ENCODE measurements around the gene ENOX1.

Gene ENOX1

DNA sequence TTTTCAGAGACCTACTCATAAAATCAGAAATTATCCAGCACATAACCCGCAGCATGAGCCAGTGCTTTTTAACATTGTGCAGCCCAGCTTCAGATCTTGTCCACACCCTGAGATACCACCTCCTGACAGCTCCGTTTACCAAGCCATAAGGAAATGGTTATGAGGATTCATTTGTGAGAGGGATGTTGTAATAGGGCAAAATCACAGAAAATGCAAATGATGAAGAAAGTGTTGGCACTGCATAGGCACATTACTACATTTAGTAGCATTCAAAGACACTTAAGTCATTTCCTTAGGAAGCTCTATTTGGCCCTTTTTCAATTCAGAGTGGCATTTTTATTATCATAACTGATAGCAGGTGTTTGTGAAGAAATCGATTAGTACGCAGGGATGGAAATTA, 485.9 kb downstream of the ENOX1 start:
- Histone ChIP-seq H3K27me3 (ENCODE audit: control insufficient read depth in 2 of 2, insufficient read depth in 2 of 2, low read length in 2 of 2) (no peaks in the 10 kb centered on the region), H3K9me3 (ENCODE audit: control insufficient read depth in 2 of 2, low read length in 2 of 2) (no peaks in the 10 kb centered on the region), H3K4me1 (ENCODE audit: control insufficient read depth in 2 of 2, insufficient read depth in 2 of 2, low read length in 2 of 2) (no peaks in the 10 kb centered on the region), H3K27ac (ENCODE audit: low read depth in 2 of 2, low read length in 2 of 2) (no peak overlapping the region), H3K4me3 (ENCODE audit: low read length in 2 of 2) (no peak overlapping the region), H3K36me3 (ENCODE audit: control insufficient read depth in 2 of 2, insufficient read depth in 2 of 2, low read length in 2 of 2) (no peaks in the 10 kb centered on the region), H3K9ac (ENCODE audit: low read depth in 1 of 2, low read length in 2 of 2) (no peak overlapping the region)

DNA sequence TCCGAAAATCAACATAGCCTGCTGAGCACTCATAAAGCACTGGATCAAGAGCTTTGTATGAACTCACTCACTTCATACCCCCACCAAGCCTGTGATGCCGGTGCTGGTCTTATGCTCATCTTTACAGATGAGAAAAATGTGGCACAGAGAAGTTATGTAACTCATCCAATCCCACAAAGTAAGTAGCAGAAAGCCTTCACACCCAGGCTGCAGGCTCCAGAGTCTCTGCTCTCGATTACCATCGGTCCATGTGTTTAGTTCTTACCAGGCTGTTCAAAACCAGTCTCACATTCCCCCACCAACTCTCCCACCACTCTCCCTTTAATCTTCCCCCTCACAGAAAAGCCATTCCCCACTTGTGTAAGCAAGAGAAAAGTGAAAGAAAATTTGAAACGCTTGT, 487.4 kb downstream of the ENOX1 start:
- Histone ChIP-seq H3K9me3 (ENCODE audit: control insufficient read depth in 2 of 2, low read length in 2 of 2) (no peaks in the 10 kb centered on the region), H3K9ac (ENCODE audit: low read depth in 1 of 2, low read length in 2 of 2) (no peak overlapping the region), H3K27ac (ENCODE audit: low read depth in 2 of 2, low read length in 2 of 2) (no peak overlapping the region), H3K4me3 (ENCODE audit: low read length in 2 of 2) (no peak overlapping the region), H3K4me1 (ENCODE audit: control insufficient read depth in 2 of 2, insufficient read depth in 2 of 2, low read length in 2 of 2) (no peaks in the 10 kb centered on the region), H3K36me3 (ENCODE audit: control insufficient read depth in 2 of 2, insufficient read depth in 2 of 2, low read length in 2 of 2) (no peaks in the 10 kb centered on the region), H3K27me3 (ENCODE audit: control insufficient read depth in 2 of 2, insufficient read depth in 2 of 2, low read length in 2 of 2) (no peaks in the 10 kb centered on the region)

DNA sequence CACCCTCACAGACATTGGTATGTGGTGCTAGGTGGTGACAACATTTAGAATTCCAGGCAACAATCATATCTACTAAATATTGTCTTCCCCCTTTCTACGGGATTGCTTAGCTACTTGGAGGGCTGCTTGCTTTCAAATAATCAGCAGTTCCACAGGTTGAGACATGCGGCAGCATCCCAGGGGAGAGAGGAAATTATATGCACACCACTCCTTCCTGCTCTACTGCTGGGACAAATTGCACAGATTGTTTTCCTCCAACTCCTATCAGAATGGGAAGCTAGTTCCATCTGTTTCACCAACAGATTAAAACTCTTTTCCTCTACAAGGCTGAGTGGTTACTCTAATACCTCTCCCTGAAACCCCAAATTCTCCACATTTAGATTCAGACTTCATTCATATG, 488.0 kb downstream of the ENOX1 start:
- Histone ChIP-seq H3K27ac (ENCODE audit: low read depth in 2 of 2, low read length in 2 of 2) (no peak overlapping the region), H3K9ac (ENCODE audit: low read depth in 1 of 2, low read length in 2 of 2) (no peak overlapping the region), H3K4me1 (ENCODE audit: control insufficient read depth in 2 of 2, insufficient read depth in 2 of 2, low read length in 2 of 2) (no peaks in the 10 kb centered on the region), H3K4me3 (ENCODE audit: low read length in 2 of 2) (no peak overlapping the region), H3K9me3 (ENCODE audit: control insufficient read depth in 2 of 2, low read length in 2 of 2) (no peaks in the 10 kb centered on the region), H3K27me3 (ENCODE audit: control insufficient read depth in 2 of 2, insufficient read depth in 2 of 2, low read length in 2 of 2) (no peaks in the 10 kb centered on the region), H3K36me3 (ENCODE audit: control insufficient read depth in 2 of 2, insufficient read depth in 2 of 2, low read length in 2 of 2) (no peaks in the 10 kb centered on the region)

DNA sequence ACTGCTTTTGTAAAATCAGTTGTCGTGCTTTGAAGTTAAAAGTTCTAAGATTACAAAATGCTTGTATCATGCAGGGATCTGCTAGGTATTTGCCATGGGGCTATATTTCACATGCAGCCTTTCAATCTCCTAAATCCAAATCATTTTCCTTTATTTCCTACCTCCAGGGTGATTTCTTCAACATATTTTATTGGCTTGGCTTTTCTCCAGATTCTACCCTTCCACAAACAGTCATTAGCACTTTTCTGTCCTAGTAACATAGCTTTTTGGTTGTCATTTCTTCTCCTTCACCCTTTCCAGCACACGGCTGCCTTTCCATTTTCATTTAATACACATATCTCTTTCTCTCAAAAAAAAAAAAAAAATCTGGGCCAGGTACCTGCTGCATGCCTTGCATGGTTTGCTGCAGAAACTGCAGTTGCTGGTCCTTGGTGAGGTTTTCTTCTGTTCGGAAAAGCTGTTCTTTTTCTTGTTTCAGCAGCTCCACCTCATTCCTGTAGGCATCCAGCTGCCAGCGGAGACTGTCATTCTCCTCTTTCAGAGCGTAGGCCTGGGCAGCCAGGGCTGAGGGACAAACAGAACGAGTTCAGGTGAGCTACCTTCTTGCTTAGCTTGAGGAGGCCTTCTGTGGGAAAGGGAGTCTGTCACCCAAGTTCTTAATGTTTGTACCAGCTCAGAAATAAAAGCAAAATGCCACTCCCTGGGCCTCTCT, 488.6 kb downstream of the ENOX1 start:
- no peaks in the 10 kb centered on the region for H3K27me3 ChIP-seq (ENCODE audit: control insufficient read depth in 2 of 2, insufficient read depth in 2 of 2, low read length in 2 of 2)
- H3K4me1 ChIP-seq (ENCODE audit: control insufficient read depth in 2 of 2, insufficient read depth in 2 of 2, low read length in 2 of 2) = no peaks in the 10 kb centered on the region
- no peak overlapping the region for H3K27ac ChIP-seq (ENCODE audit: low read depth in 2 of 2, low read length in 2 of 2)
- H3K36me3 ChIP-seq (ENCODE audit: control insufficient read depth in 2 of 2, insufficient read depth in 2 of 2, low read length in 2 of 2) = no peaks in the 10 kb centered on the region
- H3K9me3 ChIP-seq (ENCODE audit: control insufficient read depth in 2 of 2, low read length in 2 of 2) = no peaks in the 10 kb centered on the region
- H3K4me3 ChIP-seq (ENCODE audit: low read length in 2 of 2) = no peak overlapping the region
- H3K9ac ChIP-seq (ENCODE audit: low read depth in 1 of 2, low read length in 2 of 2) = no peak overlapping the region

DNA sequence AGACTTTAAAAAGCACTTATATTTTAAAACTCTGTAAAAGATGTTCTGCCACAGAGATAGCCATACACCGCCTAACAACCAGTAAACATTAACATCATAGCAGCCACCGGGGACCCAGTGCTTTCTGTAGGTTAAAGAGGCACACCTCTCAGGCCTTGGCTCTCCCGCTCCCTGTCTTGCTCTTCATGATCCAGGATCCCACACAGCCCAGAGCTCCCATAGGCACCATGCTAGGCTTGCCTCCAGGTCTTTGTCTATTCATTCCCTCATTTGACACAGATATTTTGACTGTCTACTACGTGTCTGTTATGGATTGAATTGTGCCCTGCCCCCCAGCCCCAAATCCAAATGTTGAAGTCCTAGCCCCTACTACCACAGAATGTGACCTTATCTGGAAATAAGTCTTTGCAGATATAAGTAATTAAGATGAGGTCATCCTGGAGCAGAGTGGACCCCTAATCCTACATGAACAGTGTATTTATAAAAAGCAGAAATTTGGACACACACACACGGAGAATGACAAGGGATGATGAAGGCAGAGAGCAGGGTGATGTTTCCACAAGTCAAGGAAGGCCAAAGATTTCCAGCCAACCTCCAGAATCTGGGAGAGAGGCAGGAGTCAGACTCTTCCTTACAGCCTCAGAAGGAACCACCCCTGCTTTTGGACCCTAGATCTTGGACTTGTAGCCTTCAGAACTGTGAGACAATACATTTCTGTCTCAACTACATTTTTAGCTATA, 490.8 kb downstream of the ENOX1 start:
- no peaks in the 10 kb centered on the region for H3K4me1 ChIP-seq (ENCODE audit: control insufficient read depth in 2 of 2, insufficient read depth in 2 of 2, low read length in 2 of 2)

DNA sequence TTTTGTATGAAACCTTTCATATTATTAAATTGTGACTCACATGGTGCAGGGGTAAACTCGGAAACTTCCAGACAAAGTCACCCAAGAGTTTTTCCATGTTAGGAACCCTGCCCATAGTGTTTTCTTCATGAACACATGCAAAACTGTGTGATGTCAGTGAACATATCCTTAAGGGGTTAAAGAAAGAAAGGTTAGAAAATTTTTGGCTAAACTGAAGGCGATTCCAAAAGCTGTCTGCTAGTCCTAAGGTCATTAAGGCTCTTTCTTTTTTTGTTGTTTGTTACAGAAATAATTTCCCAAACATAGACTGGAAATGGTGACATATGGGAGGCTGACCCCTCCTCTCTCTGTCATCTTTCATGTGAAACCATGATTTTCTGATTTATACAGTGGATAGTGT, 491.5 kb downstream of the ENOX1 start:
- Histone ChIP-seq H3K27me3 (ENCODE audit: control insufficient read depth in 2 of 2, insufficient read depth in 2 of 2, low read length in 2 of 2) (peaks cover 0 to 3% of the 10 kb centered on the region in 2 donors), H3K9ac (ENCODE audit: low read depth in 1 of 2, low read length in 2 of 2) (no peak overlapping the region), H3K4me3 (ENCODE audit: low read length in 2 of 2) (no peak overlapping the region), H3K4me1 (ENCODE audit: control insufficient read depth in 2 of 2, insufficient read depth in 2 of 2, low read length in 2 of 2) (no peaks in the 10 kb centered on the region), H3K9me3 (ENCODE audit: control insufficient read depth in 2 of 2, low read length in 2 of 2) (no peaks in the 10 kb centered on the region), H3K27ac (ENCODE audit: low read depth in 2 of 2, low read length in 2 of 2) (no peak overlapping the region), H3K36me3 (ENCODE audit: control insufficient read depth in 2 of 2, insufficient read depth in 2 of 2, low read length in 2 of 2) (no peaks in the 10 kb centered on the region)

More for the DNA sequence above, 490.8 kb downstream of the ENOX1 start:
- H3K4me3 ChIP-seq (ENCODE audit: low read length in 2 of 2) = no peak overlapping the region
- no peak overlapping the region for H3K9ac ChIP-seq (ENCODE audit: low read depth in 1 of 2, low read length in 2 of 2)
- H3K27me3 ChIP-seq (ENCODE audit: control insufficient read depth in 2 of 2, insufficient read depth in 2 of 2, low read length in 2 of 2) = peaks cover 0 to 3% of the 10 kb centered on the region in 2 donors
- no peaks in the 10 kb centered on the region for H3K9me3 ChIP-seq (ENCODE audit: control insufficient read depth in 2 of 2, low read length in 2 of 2)
- H3K36me3 ChIP-seq (ENCODE audit: control insufficient read depth in 2 of 2, insufficient read depth in 2 of 2, low read length in 2 of 2) = no peaks in the 10 kb centered on the region
- H3K27ac ChIP-seq (ENCODE audit: low read depth in 2 of 2, low read length in 2 of 2) = no peak overlapping the region

DNA sequence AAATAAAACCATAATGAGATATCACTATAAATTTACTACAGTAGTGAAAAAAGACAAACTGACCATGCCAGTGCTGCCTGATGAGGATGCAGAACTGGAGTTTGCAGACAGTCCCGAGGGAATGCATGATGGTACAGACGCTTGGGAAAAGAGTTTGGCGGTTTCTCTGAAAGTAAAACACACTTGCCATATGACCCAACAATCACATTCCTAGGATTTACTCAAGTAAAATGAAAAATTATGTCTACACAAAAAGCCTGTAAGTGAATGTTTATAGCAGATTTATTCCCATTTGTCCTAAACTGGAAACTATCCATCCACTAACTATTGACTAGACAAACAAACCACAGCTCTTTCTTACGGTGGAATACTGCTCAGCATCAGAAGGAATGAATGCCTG, 492.4 kb downstream of the ENOX1 start:
- Histone ChIP-seq H3K4me1 (ENCODE audit: control insufficient read depth in 2 of 2, insufficient read depth in 2 of 2, low read length in 2 of 2) (no peaks in the 10 kb centered on the region), H3K27ac (ENCODE audit: low read depth in 2 of 2, low read length in 2 of 2) (no peak overlapping the region), H3K9ac (ENCODE audit: low read depth in 1 of 2, low read length in 2 of 2) (no peak overlapping the region), H3K9me3 (ENCODE audit: control insufficient read depth in 2 of 2, low read length in 2 of 2) (no peaks in the 10 kb centered on the region), H3K4me3 (ENCODE audit: low read length in 2 of 2) (no peak overlapping the region), H3K36me3 (ENCODE audit: control insufficient read depth in 2 of 2, insufficient read depth in 2 of 2, low read length in 2 of 2) (no peaks in the 10 kb centered on the region), H3K27me3 (ENCODE audit: control insufficient read depth in 2 of 2, insufficient read depth in 2 of 2, low read length in 2 of 2) (peaks cover 0 to 3% of the 10 kb centered on the region in 2 donors)

DNA sequence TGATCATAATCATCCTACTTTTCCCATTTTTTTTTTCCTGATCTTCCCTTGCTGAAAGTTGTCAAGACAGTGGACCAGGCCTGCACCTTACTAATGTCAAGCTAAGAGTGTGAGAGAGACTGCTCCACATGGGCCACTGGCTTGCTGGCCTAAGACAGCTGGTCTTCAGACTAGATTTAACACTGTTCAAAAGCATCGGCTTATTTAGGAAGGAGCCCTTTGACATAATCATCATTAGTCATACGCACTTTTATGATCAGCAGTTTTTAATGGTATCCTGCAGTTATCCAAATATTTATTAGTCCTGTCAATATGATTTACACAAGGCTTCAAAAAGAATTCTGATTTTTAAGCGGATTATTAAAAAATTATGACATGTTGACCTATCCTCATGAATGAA, 492.8 kb downstream of the ENOX1 start:
- peaks cover 0 to 3% of the 10 kb centered on the region in 2 donors for H3K27me3 ChIP-seq (ENCODE audit: control insufficient read depth in 2 of 2, insufficient read depth in 2 of 2, low read length in 2 of 2)
- no peaks in the 10 kb centered on the region for H3K9me3 ChIP-seq (ENCODE audit: control insufficient read depth in 2 of 2, low read length in 2 of 2)
- no peaks in the 10 kb centered on the region for H3K4me1 ChIP-seq (ENCODE audit: control insufficient read depth in 2 of 2, insufficient read depth in 2 of 2, low read length in 2 of 2)
- no peaks in the 10 kb centered on the region for H3K36me3 ChIP-seq (ENCODE audit: control insufficient read depth in 2 of 2, insufficient read depth in 2 of 2, low read length in 2 of 2)
- H3K27ac ChIP-seq (ENCODE audit: low read depth in 2 of 2, low read length in 2 of 2) = no peak overlapping the region
- H3K4me3 ChIP-seq (ENCODE audit: low read length in 2 of 2) = no peak overlapping the region
- no peak overlapping the region for H3K9ac ChIP-seq (ENCODE audit: low read depth in 1 of 2, low read length in 2 of 2)

DNA sequence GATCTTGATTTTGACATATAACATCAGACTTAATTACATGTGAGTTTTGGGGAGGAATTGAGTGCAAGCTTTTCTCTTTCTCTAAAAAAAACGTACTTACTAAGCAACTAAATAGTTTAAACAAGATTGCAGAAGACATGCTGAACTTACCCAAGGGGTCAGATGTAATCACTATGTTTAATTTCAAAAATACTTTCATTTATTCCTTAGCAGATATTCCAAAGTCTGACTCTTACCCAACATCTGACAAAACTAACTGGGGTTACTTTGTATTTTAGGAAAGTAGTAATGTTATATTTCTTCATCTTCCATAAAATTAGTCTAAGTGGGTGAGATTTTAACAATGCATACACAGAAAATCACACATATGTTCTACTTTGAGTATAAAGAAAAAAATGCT, 493.2 kb downstream of the ENOX1 start:
- Histone ChIP-seq H3K4me3 (ENCODE audit: low read length in 2 of 2) (no peak overlapping the region), H3K9me3 (ENCODE audit: control insufficient read depth in 2 of 2, low read length in 2 of 2) (no peaks in the 10 kb centered on the region), H3K27ac (ENCODE audit: low read depth in 2 of 2, low read length in 2 of 2) (no peak overlapping the region), H3K4me1 (ENCODE audit: control insufficient read depth in 2 of 2, insufficient read depth in 2 of 2, low read length in 2 of 2) (no peaks in the 10 kb centered on the region), H3K36me3 (ENCODE audit: control insufficient read depth in 2 of 2, insufficient read depth in 2 of 2, low read length in 2 of 2) (no peaks in the 10 kb centered on the region), H3K9ac (ENCODE audit: low read depth in 1 of 2, low read length in 2 of 2) (no peak overlapping the region), H3K27me3 (ENCODE audit: control insufficient read depth in 2 of 2, insufficient read depth in 2 of 2, low read length in 2 of 2) (peaks cover 0 to 3% of the 10 kb centered on the region in 2 donors)

DNA sequence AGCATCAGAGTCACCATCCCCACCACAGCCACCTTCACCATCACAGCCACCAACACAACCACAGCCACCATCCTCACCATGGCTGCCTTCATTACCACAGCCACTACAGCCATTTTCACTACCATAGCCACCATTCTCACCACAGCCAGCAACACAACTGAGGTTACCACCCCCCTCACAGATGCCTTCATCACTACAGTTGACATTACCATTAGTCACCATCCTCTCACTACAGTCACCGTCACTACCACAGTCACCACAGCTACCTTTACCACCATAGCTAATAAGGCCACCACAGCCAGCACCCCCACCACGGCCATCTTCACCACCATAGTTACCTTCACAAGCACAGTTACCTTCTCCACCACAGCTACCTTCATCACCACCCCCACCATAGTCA, 493.8 kb downstream of the ENOX1 start:
- Histone ChIP-seq H3K27me3 (ENCODE audit: control insufficient read depth in 2 of 2, insufficient read depth in 2 of 2, low read length in 2 of 2) (peaks cover 0 to 3% of the 10 kb centered on the region in 2 donors), H3K4me1 (ENCODE audit: control insufficient read depth in 2 of 2, insufficient read depth in 2 of 2, low read length in 2 of 2) (no peaks in the 10 kb centered on the region), H3K9me3 (ENCODE audit: control insufficient read depth in 2 of 2, low read length in 2 of 2) (no peaks in the 10 kb centered on the region), H3K27ac (ENCODE audit: low read depth in 2 of 2, low read length in 2 of 2) (no peak overlapping the region), H3K4me3 (ENCODE audit: low read length in 2 of 2) (no peak overlapping the region), H3K9ac (ENCODE audit: low read depth in 1 of 2, low read length in 2 of 2) (no peak overlapping the region), H3K36me3 (ENCODE audit: control insufficient read depth in 2 of 2, insufficient read depth in 2 of 2, low read length in 2 of 2) (no peaks in the 10 kb centered on the region)

All from mucosa of rectum (tissue), 2 donors.